Neural crest cell (in vitro differentiated cells): ENCODE results near the gene KLHL22. TPM values are rescaled to one million over a fixed set of nuclear protein-coding genes. Genes with fewer than 3 reads are reported as not detected.
"Not testable (repeated sequence)": the region's sequence is repeated elsewhere in the genome, so short reads cannot be mapped to it uniquely, and the experiment has no call there.

Experiments used
- DNase-seq: peaks from one replicate; pipeline ENCODE4 v3.0.0; 2021; ENCODE audit warnings: low read depth, mixed read lengths, low spot score
- H3K27ac Mint-ChIP-seq: one replicate; pipeline ENCODE4 v1.8.0; 2021; ENCODE audit warnings: mild to moderate bottlenecking, mixed read lengths; ENCODE audit not compliant: unreplicated experiment
- H3K27me3 Mint-ChIP-seq: 2 replicates; pipeline ENCODE4 v1.8.0; 2021; ENCODE audit warnings: low read depth, mild to moderate bottlenecking, mixed read lengths
- H3K36me3 Mint-ChIP-seq: 2 replicates; pipeline ENCODE4 v1.8.0; 2021; ENCODE audit warnings: low read depth, mild to moderate bottlenecking, mixed read lengths
- H3K4me1 Mint-ChIP-seq: 2 replicates; pipeline ENCODE4 v1.8.0; 2021; ENCODE audit warnings: mixed read lengths
- H3K4me3 Mint-ChIP-seq: one replicate; pipeline ENCODE4 v1.8.0; 2021; ENCODE audit warnings: mild to moderate bottlenecking, mixed read lengths
- H3K9me3 Mint-ChIP-seq: 2 replicates; pipeline ENCODE4 v1.8.0; 2021; ENCODE audit warnings: mixed read lengths
- total RNA-seq: library from RNA; stranded (reverse); gene quantifications from 2 replicates; pipeline ENCODE4 v1.2.1, GENCODE V29; 2021
- TF ChIP-seq, protein P1 (sequence below): fragments of 200-600 bp; sonication (generic); conservative IDR thresholded peaks from 2 replicates; pipeline ENCODE4 v1.5.0; 2021; ENCODE audit warnings: antibody characterized with exemption, mild to moderate bottlenecking

Gene KLHL22
- total RNA-seq, 1 donor from 2014 or later, result 48.9 TPM

DNA sequence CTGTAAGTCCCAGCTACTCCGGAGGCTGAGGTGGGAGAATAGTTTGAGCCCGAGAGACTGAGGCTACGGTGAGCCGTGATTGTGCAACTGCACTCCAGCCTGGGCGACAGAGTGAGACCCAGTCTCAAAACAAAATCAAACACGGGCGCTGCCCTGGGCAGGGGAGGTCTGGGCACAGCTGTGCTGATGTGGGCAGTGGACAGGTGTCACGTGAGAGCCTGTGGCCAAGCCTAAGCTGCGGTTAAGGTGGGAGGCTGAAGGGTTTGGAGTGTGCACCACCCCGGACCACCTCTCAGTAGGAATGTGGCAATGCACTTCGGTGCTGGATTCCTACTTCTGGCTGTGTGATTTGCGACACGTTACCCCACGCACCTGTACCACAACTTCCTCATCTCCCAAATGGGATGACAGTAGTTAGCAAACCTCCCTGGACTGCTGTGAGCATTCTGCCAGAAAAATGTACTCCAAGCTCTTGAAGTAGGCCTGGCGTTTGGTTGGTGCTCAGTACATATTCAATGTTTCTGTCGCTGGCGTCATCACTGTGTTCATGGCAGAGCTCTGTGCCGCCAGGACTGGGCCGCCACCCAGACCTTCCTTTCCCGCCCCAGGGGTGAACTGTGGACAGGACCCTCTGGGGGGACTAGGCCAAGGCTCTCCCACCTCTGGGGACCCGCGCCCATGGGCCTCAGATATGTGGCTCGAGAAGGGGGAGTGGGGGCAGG is 102.5 kb downstream of the KLHL22 start:
- peaks cover 40% of the 10 kb centered on the region for H3K4me1 Mint-ChIP-seq
- H3K27ac Mint-ChIP-seq, result peak overlapping the region; percentile 94
- H3K36me3 Mint-ChIP-seq, result peaks cover 8% of the 10 kb centered on the region
- TF ChIP-seq, protein P1, sequence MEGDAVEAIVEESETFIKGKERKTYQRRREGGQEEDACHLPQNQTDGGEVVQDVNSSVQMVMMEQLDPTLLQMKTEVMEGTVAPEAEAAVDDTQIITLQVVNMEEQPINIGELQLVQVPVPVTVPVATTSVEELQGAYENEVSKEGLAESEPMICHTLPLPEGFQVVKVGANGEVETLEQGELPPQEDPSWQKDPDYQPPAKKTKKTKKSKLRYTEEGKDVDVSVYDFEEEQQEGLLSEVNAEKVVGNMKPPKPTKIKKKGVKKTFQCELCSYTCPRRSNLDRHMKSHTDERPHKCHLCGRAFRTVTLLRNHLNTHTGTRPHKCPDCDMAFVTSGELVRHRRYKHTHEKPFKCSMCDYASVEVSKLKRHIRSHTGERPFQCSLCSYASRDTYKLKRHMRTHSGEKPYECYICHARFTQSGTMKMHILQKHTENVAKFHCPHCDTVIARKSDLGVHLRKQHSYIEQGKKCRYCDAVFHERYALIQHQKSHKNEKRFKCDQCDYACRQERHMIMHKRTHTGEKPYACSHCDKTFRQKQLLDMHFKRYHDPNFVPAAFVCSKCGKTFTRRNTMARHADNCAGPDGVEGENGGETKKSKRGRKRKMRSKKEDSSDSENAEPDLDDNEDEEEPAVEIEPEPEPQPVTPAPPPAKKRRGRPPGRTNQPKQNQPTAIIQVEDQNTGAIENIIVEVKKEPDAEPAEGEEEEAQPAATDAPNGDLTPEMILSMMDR, result no peak
- no peaks in the 10 kb centered on the region for H3K9me3 Mint-ChIP-seq
- peaks cover 2% of the 10 kb centered on the region for H3K27me3 Mint-ChIP-seq
- no peak for DNase-seq
- peak overlapping the region; percentile 94 for H3K4me3 Mint-ChIP-seq

DNA sequence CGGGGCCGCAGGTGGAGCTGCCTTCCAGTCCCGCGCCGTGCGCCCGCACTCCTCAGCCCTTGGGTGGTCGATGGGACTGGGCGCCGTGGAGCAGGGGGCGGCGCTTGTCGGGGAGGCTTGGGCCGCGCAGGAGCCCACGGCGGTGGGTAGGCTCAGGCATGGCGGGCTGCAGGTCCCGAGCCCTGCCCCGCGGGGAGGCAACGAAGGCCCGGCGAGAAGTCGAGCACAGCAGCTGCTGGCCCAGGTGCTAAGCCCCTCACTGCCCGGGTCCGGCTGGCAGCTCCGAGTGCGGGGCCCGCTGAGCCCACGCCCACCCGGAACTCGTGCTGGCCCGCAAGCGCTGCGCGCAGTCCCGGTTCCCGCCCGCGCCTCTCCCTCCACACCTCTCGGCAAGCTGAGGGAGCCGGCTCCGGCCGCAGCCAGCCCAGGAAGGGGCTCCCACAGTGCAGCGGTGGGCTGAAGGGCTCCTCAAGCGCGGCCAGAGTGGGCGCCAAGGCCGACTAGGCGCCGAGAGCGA is 103.2 kb downstream of the KLHL22 start:
- H3K27me3 Mint-ChIP-seq, H3K36me3 Mint-ChIP-seq, H3K9me3 Mint-ChIP-seq, DNase-seq, H3K27ac Mint-ChIP-seq, H3K4me3 Mint-ChIP-seq: not testable (repeated sequence)
- peaks cover 37% of the 10 kb centered on the region for H3K4me1 Mint-ChIP-seq

Other genes with a start within 250 kb of the KLHL22 start
- gene RTN4R, start 227.5 kb downstream of the KLHL22 start, total RNA-seq, result 17.9 and 19.0 TPM in 2 replicates
- 52.1 and 58.7 TPM in 2 replicates for gene DGCR6L, start 175.7 kb downstream of the KLHL22 start, total RNA-seq
- gene ZNF74, start 101.6 kb downstream of the KLHL22 start, total RNA-seq, result 54.2 and 55.1 TPM in 2 replicates
- 23.1 and 23.4 TPM in 2 replicates for gene SCARF2, start 58.0 kb downstream of the KLHL22 start, total RNA-seq
- gene MED15, start 11.8 kb upstream of the KLHL22 start, total RNA-seq, result 78.6 and 84.5 TPM in 2 replicates